ENCODE measurements around the gene SPEN.

SPEN gene

DNA sequence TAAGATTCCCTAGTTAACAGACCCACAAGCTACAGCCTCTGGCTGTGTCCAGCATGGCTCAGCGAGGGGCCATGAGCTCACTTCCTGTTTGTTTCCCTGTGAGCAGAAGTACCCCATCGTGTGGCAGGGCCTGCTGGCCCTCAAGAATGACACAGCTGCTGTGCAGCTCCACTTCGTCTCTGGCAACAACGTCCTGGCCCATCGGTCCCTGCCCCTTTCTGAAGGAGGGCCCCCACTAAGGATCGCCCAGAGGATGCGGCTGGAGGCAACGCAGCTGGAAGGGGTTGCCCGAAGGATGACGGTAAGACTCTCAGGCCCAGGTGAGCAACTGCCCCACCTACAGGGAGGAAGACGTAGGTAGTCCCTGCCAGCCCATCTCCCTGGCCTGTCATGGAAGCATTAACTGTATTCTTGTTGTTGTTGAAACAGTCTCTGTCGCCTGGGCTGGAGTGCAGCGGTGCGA, 90.2 kb downstream of the SPEN start:
- no peak for DNase-seq (ENCODE audit: low read depth)

DNA sequence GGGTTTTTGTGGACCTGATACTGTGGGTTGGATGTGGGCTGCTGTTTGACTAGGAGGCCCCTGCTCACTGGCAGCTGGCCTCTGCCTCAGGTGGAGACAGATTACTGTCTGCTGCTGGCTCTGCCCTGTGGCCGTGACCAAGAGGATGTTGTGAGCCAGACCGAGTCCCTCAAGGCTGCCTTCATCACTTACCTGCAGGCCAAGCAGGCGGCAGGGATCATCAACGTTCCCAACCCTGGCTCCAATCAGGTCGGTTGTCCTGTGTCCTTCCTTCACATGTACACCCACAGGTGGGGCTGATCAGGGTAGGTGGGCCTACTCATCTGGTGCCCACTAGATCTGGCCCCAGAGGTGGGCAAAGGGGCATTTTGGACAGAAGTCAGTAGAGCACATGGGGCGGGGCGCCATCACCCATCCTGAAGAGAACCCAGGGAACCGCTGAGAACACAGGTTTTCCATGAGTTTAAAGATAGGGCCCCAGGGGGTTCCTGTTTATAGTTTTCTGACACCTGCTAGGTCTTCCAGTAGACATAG, 91.2 kb downstream of the SPEN start:
- DNase-seq (ENCODE audit: low read depth), result no peak

DNA sequence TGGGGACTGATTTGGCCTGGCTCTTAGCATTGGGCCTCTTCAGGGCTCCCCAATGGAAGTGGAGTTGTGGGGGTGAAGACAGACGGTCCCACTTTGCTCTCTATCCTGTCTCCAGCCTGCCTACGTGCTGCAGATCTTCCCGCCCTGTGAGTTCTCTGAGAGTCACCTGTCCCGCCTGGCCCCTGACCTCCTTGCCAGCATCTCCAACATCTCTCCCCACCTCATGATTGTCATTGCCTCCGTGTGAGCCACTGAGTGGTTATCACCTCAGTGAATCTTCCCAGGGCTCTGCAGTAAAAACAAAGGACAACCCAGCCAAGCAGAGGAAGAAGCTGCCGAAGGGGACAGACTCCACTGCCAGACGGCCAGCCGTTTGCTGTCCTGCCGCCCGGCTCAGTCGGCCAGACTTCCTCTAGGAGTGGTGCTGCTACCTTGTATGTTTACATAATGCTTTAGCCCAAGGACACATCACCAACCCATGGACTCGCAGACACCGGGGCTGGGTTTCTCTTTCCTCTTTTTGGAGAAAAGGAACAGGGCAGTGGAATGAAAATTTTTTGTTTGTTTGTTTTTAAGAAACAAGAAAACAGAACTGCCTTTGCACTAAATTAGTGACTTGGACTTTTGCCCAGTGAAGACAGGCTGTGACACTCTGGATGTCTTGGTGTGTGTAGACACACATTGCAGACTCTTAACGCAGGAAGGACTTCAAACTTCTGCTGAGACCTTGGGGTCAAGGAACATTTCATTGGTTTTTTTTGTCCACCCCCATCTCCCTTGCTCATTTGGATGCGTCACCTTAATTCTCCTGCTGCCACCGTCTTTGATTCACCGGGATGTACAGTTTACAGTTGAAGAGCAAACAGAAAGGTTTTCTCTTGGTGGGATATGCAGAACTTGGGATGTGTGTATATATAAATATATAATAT, 91.9 kb downstream of the SPEN start:
- no peak for DNase-seq (ENCODE audit: low read depth)

DNA sequence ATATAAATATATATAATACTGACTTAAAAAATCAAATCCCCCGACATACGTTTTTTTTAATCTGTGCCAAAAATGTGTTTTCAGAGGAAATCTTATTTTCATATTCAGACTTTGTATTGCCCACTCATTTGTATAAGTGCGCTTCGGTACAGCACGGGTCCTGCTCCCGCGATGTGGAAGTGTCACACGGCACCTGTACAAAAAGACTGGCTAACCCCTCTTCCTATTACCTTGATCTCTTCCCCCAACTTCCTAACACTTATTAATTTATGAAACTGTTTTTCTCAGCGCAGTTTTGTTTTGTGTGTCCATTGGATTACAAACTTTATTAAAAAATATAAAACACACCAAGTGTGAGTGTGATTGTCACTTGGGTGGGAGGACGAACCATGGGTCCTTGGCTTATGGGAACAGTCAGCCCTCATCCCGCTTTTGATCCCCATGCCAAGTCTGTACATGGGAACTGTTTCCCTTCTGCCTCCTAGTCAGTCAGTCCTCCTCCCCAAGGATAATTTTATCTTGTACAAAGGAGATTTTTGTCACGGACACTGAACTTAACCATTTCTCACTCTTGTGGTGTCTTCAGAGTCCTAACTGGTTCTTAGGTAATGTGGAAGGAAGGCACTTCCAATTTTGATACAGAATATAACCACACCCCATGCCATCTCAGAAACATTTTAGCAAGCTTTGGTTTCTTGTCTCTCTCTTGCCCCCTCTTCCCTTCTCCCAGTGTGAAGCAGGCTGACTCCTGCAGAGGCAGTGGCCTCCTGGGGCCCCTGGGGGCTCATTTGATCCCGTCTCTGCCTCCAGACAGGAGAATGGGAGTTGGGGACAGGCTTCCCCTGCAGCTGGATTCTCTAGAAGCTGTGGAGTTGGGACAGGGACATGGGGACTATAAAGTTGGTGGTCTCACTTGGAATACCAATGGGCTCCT, 92.9 kb downstream of the SPEN start:
- no peak for DNase-seq (ENCODE audit: low read depth)

DNA sequence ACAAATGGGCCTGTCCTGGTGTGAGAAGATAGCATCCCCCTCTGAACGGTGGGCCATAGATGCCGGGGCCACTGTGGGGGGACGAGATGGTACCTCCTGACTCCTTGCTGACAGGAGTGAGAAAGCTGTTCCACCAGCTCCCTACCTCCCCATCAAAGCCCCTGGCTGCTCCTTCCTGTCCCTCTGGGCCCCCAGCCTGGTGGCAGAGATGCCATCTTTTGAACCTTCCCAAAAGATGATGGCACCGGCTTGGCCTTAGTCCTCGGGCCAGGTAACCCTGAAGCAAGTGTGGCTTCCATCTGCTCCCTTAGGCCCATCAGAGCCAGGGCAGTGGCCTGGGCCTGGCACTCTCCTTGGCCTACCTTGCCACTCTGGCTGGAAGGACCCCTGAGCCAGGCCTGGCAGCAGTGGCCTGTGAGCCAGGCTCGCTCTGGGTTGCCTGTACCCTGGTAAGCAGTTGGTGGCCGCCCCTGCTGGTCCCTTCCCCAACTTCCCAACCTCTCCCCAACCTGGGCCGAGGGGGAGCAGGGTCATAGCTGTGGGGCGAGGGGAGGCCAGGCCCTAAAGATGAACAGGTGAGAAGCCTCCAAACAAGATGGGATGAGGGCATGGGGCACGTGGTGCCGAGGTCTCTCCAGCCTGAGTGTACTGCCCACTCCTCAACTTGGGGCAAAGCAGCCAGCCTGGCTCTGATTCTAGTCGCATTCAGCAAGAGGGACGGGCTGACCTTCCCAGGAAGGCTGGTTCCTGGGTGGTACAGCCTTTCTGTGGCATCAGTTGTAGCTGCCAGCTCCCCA, 93.7 kb downstream of the SPEN start:
- DNase-seq (ENCODE audit: low read depth), result no peak

DNA sequence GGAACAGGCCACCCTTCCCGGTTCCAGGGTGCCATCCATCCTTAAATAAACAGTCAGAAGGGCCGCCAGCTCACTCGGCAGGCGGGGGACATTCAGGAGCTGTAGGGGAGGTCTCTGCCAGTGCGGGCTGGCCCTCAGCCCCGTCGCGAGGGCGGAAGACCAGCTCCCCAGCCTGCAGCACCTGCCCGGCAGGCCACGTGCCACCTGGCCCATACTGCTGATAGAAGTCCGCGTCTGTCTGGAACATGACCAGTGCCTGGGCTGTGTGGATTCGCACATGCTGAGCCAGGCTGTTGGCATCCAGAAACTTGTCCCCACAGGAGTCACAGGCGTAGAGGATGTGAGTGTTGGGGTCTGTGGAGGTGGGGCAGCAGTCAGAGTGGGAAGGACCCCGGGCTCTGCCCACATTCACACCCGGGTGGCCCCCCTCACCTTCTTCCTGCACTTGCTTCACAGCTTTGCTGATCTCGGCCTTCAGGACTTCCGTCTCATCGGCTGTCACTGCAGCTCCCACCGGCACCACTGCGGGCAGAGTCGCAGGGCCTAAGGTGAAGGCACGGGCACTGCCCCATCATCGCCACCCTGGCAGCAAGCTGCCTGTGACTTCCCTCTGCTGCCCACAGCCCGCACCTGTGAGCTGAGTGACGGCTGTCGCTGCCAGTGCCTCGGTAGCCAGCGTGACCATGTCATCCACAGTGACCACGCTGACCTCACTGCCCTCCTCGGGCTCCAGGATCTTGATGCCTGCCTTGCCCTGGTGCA, 94.6 kb downstream of the SPEN start:
- DNase-seq (ENCODE audit: low read depth), result no peak

DNA sequence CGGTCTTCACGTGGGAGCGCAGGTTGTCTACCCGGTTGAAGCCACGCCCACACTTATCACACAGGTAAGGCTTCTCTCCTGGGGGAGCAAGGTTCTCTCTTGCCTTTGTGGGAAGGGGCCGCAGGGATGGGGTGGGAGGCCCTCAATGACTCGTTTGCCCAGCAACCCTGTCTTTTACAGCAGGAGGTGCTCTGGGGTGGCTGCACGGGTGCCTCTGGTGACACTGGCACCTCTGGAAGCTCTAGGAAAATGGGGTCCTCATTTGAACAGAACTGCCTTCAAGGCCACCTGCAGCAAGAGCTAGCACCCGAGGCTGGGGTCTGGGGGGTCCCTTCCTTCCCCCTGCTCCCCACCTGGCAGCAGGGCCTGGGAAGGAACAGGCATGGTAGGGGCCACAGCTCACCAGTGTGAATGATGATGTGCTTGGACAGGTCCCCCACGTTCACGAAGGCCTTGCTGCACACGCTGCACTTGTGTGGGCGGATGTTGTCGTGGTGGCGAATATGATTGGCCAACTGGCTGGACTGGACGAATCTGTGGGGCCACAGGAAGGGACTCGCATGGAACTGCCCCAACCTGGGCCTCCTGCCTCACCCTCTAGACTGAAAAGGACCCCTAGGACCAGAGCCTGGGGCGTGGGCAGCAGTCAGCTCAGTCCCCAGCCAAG, 95.3 kb downstream of the SPEN start:
- no peak for DNase-seq (ENCODE audit: low read depth)

DNA sequence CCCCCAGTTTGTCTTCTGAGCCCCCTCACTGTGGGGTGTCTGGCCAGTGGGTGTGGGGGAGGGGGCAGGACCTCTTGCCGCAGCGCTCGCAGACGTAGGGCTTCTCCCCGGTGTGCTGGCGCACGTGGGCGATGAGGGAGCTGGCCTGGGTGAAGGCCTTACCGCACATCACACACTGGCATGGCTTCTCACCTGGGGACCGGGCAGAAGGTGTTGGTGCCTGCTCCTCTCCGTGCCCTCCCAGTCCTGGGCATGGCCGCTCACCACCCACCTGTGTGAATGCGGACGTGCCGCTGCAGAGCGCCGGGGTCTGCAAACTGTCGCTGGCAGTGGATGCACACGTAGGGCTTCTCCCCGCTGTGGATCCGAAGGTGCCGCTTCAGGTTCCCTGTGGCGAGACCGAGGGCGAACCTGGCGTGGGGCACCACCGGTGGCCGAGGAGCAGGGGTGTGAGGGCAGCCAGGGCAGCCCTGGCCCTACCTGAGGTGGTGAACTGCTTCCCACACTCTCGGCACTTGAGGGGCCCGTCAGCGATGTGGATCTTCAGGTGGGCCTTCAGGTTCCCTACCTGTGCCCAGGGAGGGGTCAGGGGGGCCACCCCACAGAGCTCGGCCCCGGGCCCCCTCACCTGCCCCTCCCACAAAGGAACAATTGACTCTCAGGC, 96.0 kb downstream of the SPEN start:
- DNase-seq (ENCODE audit: low read depth), result no peak

DNA sequence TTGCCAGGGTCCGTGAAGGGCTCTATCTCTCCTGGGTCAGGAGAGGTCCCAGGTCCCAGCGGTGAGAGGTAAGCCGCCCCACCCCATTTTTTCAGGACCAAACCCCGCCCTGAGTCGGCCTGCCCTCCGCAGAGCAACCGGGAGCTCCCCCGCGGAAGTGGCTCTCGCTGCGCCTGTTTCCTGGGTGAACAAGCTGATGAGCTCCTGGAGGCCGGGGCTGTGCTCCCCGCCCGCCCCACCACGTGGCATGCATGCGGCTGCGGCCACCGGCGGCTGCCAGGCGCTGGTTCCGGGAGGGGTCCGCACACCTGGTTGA, 96.4 kb downstream of the SPEN start:
- no peak for DNase-seq (ENCODE audit: low read depth)

DNA sequence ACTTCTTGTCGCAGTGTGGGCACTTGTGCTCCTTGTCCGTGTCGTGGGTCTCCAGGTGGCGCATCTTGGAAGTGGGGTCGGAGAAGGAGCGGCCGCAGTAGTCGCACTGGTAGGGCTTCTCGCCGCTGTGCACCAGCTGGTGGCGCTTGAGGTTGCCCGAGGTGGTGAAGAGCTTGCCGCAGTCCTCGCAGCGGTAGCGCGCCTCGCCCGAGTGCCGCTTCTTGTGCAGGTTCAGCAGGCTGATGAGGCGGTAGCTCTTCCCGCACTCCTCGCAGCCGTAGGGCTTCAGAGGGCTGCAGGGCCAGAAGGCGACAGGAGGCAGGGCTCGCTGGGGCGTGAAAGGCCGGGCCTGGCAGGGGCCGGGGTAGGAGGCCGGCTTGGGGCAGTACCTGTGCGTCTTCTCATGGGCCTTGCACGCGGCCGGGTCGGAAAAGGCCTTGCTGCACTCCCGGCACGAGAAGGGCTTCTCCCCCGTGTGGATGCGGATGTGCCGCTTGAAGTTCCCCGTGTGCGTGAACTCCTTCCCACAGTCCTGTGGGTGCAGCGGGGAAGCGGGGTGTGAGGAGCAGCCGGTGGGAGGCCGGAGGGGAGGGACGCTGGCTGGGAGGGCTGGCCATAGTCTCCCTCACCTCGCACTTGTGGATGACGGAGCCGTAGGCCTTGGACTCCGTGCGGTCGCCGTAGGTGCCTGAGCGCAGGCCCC, 97.0 kb downstream of the SPEN start:
- DNase-seq (ENCODE audit: low read depth), result no peak

DNA sequence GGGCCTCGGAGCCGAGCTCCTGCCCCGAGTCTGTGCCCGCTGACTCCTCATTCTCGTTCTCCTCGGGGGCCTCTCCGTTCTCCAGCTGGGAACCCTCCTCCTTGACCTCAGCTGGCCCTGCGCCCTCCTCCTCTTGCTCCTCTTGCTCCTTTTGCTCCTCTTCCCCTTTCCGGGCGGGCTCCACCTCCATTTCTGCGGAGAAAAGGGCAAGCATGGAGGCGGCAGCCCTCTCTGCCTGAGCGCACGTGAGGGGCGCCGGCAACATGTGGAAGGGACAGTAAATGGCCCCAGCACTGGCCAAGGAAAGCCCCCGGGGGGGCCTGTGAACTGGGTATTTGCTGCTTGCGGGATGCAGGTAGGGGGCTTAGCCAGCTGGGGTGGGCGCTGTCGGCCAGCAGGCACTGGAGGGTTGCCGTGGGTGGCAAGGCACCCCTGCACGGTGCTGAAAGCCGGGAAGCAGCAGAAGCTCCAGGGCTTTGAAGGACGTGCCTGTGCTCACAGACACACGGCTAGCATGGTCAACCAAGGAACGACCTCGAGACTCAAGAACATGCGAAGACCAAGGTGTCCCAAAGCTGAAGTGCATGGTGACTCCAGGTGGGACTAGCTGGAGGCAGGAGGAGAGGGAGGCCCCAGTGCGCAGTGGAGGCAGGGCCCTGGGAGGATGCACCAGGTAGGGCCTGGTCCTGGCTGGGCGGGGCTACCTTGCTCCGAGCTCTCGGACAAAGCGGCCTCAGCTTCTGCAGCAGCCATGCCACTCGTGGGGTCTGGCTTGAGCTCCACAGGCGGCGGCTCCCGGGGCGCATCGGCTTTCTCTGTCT, 97.7 kb downstream of the SPEN start:
- DNase-seq (ENCODE audit: low read depth), result no peak

DNA sequence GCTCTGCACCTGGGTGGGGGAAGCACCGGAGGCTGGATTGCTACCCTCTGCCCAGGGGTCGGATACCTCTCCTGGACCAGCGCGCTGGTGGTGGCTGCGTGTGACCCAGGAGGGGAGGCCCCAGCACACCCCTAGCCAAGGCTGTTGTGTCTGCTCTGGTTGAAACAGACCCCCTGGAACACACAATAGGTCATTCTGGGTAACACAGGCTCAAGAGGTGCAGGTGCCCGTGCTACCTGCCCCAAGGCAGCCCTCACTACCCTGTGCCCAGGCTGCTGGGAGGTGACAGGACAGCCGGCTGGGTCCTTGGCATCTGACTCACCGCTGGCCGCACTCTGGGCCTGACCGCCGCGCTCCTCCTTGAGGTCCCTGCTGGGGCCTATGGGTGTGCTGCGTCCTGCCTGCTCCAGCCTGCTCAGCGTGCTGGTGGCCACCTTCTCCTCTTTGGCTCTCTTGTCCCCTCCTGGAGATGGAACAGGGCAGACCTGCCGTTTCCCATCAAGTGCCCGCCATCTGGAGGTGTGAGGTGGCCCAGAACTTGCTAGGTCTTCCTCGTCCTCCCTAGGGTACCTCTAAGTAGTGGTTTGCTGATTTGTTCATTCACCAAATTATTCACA, 98.4 kb downstream of the SPEN start:
- DNase-seq (ENCODE audit: low read depth), result no peak

DNA sequence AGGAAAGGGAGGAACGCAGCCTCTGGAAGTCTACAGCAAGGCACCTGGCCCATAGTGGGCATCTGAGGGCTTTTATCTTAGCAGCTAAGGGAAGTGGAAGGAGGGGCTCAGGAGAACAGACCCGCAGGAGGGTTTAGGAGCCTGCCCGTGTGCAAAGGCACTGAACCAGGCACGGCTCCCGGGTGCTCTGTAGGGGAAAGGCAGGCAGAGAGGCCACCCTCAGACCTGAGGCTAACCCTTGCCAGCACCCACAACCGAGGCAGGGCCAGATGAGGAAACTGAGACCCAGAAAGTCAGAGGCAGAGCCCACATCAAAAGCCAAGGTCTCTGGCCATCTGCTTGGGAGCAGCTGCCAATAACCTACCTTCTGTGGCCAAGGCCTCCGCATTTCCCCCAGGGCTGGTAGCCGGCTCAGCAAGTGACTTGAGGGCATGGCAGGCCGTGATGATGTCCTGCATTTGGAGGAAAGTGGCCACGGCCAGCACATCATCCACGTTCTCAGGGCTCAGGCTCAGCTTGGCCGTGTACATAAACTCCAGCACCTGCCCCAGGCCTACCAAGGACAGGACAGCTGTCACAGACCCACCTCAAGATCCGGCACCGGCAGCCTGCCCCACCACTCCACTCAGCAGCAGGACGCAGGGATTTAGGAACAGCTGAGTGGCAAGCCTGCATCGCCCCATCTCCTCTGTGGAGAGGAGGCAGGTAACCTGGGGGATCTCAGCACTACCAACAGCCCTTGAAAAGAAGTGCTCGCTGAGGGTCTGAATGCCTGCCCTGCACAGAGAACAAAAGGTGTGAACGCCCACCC, 99.3 kb downstream of the SPEN start:
- DNase-seq (ENCODE audit: low read depth), result no peak

DNA sequence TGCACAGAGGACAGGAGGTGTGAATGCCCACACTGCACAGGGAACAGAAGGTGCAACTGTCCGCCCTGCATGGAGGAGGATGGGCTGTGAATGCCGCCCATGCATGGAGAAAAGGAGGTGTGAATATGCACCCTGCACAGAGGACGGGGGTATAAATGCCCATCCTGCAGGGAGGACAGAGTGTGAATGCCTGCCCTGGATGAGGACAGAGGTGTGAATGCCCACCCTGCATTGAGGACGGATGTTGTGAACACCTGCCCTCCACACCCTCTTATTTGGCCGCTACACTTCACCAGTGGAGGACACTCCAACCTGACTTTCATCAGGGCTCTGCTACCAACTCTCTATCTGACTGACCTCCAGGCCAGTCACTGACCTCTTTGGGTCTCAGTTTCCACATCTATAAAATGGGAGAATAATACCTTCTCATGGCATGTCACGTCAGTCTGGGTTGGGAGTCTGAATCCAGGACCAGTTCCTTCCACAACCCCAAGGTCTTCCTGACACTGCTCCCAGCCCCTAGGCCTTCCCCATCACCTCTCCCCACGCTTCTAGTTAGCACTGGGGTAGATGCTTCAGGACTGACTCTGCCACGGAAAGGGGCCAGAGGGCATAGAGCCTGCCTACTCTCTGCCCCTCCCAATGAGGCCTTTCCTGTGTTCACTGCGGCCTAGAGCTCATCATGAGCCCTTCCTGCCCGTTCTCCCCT, 100.0 kb downstream of the SPEN start:
- DNase-seq (ENCODE audit: low read depth), result no peak

DNA sequence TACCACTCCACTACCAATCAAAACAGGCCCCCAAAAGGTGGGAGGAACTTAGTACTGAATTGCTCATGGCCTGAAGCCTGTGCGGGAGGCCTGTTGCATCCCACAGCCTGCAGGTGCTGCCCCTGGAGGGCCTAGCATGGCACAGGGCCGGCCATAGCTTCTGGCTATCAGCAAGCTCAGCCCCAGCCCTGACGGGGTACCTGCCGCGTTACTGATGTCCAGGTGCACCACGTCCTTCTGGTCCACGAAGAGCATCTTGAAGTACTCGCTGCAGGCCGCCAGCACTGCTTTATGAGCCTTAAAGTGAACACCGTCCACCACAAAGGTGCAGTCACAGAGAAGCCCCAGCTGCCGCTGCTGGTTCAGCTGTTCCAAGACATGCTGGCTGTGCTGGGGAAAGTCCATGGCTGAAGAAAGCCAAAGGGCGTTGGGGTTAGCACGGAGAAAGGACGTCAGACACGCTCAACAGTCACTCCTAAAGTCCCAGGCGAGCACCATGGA, 100.6 kb downstream of the SPEN start:
- DNase-seq (ENCODE audit: low read depth), result no peak

All from GM04503 (cell line).